Skeletal muscle satellite cell (primary cell): Measurements from ENCODE around the gene GSK3B. TPM values are rescaled to one million over a fixed set of nuclear protein-coding genes. Genes with fewer than 3 reads are reported as not detected.

Experiments
- H3K27me3 ChIP-seq: 2 replicates; pipeline ENCODE4 v1.7.0; 2013; ENCODE audit warnings: low read length; ENCODE audit not compliant: control insufficient read depth, insufficient read depth
- H3K36me3 ChIP-seq: 2 replicates; pipeline ENCODE4 v1.7.0; 2013; ENCODE audit warnings: mild to moderate bottlenecking, control low read depth, low read length; ENCODE audit not compliant: insufficient read depth
- H3K4me1 ChIP-seq: 2 replicates; pipeline ENCODE4 v1.7.0; 2013; ENCODE audit warnings: low read length; ENCODE audit not compliant: control insufficient read depth, insufficient read depth
- H3K4me2 ChIP-seq: 2 replicates; pipeline ENCODE4 v1.7.0; 2013; ENCODE audit warnings: mild to moderate bottlenecking, low read length
- H3K4me3 ChIP-seq: 2 replicates; pipeline ENCODE4 v1.7.0; 2013; ENCODE audit warnings: low read length
- H3K9ac ChIP-seq: 2 replicates; pipeline ENCODE4 v1.7.0; 2013; ENCODE audit warnings: mild to moderate bottlenecking, low read depth, low read length, moderate library complexity
- H3K9me3 ChIP-seq: replicated peaks from 2 replicates; pipeline ENCODE4 v1.7.0; 2013; ENCODE audit warnings: mild to moderate bottlenecking, control low read depth, low read length
- total RNA-seq: library from RNA; depleted of rRNA; stranded (reverse); fragments of >200 nt; gene quantifications from 2 replicates; pipeline ENCODE4 v1.2.3, GENCODE V29; 2012; rRNA removed

The GSK3B gene
- 41.6 and 41.7 TPM in 2 replicates for total RNA-seq

DNA sequence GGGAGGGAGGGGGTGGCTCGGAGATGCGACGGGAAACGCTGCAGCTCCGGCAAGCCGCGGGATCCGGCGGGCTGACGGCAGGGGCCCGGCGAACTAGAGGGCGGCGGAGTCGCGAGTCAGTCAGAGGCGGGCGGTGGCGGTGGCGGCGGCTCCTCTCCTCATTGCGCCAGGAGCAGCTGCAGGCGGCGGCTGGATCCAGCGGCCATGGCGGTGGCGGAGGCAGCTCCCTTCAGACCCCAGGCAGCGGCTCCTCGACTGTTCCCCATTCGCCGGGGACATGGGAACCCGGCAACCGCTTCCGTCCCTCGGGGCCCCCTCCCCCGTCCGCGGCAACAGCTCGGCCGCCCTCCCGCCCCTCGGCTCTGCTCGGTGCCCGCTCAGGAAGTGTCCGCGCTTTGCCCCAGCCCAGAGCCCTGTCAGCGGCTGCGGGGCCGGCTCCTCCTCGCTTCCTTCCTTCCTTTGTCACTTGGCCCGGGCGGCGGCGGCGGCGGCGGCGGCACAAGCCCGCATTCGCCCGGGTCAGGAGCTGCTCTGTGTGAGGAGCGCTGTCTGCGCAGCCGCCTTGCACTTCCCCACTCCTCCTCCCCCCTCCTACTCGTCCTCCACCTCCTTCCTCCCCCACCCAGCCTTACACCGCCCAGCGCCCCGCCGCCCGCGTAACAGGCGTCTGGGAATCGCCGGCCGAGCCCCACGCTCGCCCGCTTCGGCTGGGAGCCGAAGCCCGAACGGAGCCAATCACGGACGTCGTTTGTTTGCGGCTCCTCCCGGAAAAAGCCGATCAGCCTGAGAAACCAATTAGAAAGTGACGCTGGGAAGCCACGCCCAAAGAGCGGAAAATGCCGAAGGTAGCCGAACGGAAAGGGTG lies at the start of gene GSK3B:
Gene GSK3B (minus strand): TSS at position 537 of the 865 bp plus-strand sequence. CDS start 1,013 bp downstream, outside the sequence.
- peak within 1 kb of the TSS; percentile 85 for H3K4me3 ChIP-seq
- H3K36me3 ChIP-seq: peaks cover 4% of the 10 kb centered on the region
- peaks cover 26% of the 10 kb centered on the region for H3K4me1 ChIP-seq
- no peaks in the 10 kb centered on the region for H3K9me3 ChIP-seq
- H3K9ac ChIP-seq: peak within 1 kb of the TSS; percentile 98
- peak within 1 kb of the TSS; percentile 92 for H3K4me2 ChIP-seq
- no peaks in the 10 kb centered on the region for H3K27me3 ChIP-seq

DNA sequence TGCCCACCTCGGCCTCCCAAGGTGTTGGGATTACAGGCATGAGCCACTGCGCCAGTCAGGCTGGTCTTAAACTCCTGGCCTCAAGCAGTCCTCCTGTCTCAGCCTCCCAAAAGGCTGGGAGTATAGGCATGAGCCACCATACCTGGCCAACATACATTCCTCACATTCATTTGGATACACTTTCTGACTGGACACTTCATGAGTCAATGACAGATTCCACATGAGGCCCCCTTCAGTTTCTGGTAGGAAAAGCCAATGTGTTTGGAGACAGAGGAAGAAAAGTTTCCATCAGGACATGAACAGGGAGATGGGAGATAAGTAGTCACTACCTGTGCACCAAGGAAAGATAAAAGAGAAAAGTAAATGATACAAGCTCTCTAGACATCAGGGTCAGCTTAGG lies 49.4 kb upstream of the GSK3B start:
- Histone ChIP-seq H3K27me3 (no peaks in the 10 kb centered on the region), H3K9ac (no peak overlapping the region), H3K4me3 (no peak overlapping the region), H3K4me1 (peaks cover 17% of the 10 kb centered on the region), H3K9me3 (no peaks in the 10 kb centered on the region), H3K4me2 (no peak overlapping the region), H3K36me3 (no peaks in the 10 kb centered on the region)

DNA sequence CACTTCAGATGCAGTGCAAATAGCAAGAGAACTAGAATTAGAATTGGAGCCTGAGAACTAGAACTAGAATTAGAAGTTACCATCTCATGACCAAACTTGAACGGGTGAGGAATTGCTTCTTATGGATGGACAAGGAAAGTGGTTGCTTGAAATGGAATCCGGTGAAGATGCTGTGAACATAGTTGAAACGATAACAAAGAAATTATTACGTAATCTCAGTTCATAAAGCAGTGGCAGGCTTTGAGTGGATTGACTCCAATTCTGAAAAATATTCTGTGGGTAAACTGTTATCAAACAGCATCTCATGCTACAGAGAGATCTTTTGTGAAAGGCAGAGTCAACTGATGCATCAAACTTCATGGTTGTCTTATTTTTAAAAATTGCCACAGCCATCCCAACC lies 48.0 kb upstream of the GSK3B start:
- Histone ChIP-seq H3K4me3 (no peak overlapping the region), H3K36me3 (no peaks in the 10 kb centered on the region), H3K4me2 (no peak overlapping the region), H3K27me3 (no peaks in the 10 kb centered on the region), H3K9me3 (no peaks in the 10 kb centered on the region), H3K9ac (no peak overlapping the region), H3K4me1 (peaks cover 17% of the 10 kb centered on the region)

DNA sequence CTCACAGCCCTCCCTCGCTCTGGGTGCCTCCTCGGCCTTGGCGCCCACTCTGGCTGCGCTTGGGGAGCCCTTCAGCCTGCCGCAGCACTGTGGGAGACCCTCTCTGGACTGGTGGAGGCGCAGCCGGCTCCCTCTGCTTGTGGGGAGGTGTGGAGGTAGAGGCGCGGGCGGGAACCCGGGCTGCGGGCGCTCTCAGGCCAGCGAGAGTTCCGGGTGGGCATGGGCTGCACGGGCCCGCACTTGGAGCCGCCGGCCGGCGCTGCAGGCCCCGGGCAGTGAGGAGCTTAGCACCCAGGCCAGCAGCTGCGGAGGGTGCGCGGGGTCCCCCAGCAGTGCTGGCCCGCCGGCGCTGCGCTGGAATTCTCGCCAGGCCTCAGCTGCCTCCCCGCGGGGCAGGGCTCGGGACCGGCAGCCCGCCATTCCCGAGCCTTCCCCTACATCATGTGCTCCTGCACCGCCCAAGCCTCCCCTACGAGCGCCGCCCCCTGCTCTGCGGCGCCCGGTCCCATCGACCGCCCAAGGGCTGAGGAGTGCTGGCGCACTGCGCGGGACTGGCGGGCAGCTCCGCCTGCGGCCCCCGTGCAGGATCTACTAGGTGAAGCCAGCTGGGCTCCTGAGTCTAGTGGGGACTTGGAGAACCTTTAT lies 46.0 kb upstream of the GSK3B start:
- no peak overlapping the region for H3K4me3 ChIP-seq
- H3K36me3 ChIP-seq: no peaks in the 10 kb centered on the region
- no peaks in the 10 kb centered on the region for H3K27me3 ChIP-seq
- no peaks in the 10 kb centered on the region for H3K9me3 ChIP-seq
- no peak overlapping the region for H3K4me2 ChIP-seq
- H3K4me1 ChIP-seq: peaks cover 20% of the 10 kb centered on the region
- no peak overlapping the region for H3K9ac ChIP-seq

DNA sequence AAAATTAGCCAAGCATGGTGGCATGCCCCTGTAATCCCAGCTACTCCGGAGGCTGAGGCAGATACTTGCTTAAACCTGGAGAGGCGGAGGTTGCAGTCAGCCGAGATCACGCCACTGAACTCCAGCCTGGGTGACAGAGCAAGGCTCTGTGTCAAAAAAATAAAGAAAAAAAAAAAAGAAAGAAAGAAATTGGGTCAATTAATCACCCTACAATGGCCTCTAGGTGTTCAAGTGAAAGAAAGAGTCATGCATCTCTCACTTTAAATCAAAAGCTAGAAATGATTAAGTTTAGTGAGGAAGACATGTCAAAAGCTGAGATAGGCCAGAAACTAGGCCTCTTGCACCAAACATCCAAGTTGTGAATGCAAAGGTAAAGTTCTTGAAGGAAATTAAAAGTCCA lies 44.9 kb upstream of the GSK3B start:
- no peaks in the 10 kb centered on the region for H3K27me3 ChIP-seq
- H3K4me2 ChIP-seq: no peak overlapping the region
- H3K36me3 ChIP-seq: no peaks in the 10 kb centered on the region
- no peaks in the 10 kb centered on the region for H3K9me3 ChIP-seq
- peaks cover 12% of the 10 kb centered on the region for H3K4me1 ChIP-seq
- H3K9ac ChIP-seq: no peak overlapping the region
- H3K4me3 ChIP-seq: no peak overlapping the region

DNA sequence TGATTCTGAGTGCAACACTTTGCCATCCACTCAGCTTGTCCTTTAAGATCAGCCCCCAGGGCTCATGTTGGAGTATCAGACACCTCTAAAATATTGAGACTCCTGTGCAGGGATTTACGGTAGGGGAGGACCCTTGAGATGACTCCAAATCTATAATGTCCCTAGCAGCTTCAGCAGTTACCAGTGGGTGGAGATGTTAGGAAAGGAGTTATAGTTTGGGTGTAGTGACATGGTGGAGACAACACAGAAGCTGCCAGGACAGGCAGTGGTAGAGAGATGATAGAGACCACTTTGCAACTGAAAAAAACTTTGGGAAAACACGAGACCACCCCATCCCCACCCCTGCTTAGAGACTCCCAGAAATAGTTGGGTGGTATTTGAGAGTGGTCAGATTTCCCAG lies 43.3 kb upstream of the GSK3B start:
- H3K27me3 ChIP-seq: no peaks in the 10 kb centered on the region
- no peak overlapping the region for H3K4me2 ChIP-seq
- H3K36me3 ChIP-seq: no peaks in the 10 kb centered on the region

DNA sequence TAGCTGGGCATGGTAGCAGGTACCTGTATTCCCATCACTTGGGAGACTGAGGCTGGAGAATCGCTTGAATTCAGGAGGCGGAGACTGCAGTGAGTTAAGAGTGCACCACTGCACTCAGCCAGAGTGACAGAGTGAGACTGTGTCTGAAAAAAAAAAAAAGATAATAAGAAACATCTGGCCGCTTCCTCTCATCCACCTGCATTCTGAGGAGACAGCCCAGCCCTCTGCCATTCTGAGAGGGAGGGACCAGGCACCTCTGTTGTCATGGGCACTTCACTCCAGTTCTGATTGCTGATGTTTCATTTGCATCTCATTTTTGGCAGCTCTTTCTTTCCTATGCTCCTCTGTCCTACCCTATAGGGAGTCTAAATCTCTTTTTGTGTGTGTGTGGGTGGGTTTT lies 36.4 kb upstream of the GSK3B start:
- H3K4me2 ChIP-seq: no peak overlapping the region
- no peak overlapping the region for H3K9ac ChIP-seq
- no peaks in the 10 kb centered on the region for H3K9me3 ChIP-seq
- H3K4me1 ChIP-seq: peaks cover 8% of the 10 kb centered on the region
- H3K4me3 ChIP-seq: no peak overlapping the region
- H3K36me3 ChIP-seq: no peaks in the 10 kb centered on the region
- H3K27me3 ChIP-seq: no peaks in the 10 kb centered on the region

More for the DNA sequence above, 43.3 kb upstream of the GSK3B start:
- Histone ChIP-seq H3K9me3 (no peaks in the 10 kb centered on the region), H3K4me1 (peaks cover 10% of the 10 kb centered on the region), H3K4me3 (no peak overlapping the region), H3K9ac (no peak overlapping the region)

DNA sequence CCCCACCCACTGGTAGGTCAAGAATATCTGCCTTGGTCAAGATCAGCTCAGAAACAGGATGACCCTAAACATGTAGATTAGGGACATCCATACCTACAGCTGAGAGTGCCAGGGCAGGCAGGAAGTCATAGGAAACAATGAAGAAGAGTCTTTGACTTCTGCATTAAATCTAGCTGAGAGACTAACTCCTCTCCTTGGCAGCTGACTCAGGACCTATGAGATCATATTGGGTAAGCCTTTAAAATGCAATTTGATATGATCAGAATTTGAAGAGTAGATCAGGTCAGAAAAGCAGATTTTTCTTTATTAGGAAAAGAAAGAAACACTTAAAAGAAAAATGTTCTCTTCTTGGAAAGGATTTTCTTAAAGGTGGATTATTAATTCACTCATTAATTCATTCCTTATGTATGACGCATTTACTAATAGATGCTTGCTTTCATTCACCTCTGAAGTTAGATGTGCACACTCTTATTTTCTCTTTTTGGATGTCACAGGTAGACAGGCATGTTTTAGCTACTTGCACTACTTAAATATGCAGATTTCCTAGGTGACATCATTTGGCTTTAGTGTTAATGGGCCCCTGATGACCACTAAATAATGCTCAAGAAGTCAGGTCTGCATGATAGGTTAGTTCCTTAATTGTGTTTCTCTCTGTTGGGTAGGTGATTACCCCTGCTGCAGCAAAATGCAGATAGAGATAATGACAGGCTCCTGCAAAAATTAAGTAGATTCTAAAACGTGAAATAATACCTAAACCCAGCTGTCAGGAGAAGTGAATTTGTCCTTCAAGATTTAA lies 35.7 kb upstream of the GSK3B start:
- H3K4me2 ChIP-seq: no peak overlapping the region
- no peak overlapping the region for H3K9ac ChIP-seq
- no peaks in the 10 kb centered on the region for H3K36me3 ChIP-seq
- H3K4me3 ChIP-seq: no peak overlapping the region
- no peaks in the 10 kb centered on the region for H3K9me3 ChIP-seq
- peaks cover 4% of the 10 kb centered on the region for H3K4me1 ChIP-seq
- no peaks in the 10 kb centered on the region for H3K27me3 ChIP-seq

DNA sequence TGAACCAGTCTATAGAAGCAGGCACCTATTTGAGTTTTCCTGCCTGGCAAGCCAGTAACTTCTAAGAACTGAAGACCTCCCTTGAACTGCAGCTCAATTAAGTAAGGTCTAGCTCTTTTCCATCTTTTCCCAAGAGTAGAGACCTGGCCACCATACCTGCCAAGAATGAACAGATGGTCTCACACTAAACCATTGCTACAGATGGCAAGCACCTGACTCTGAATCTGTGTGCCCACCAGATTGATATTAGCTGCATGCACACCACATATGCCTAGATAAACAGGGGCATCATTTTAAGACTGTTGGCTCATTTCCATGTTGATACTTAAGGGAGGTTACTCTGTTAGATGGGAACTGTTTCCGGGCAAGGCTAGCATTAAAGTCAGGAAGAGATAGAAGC lies 34.8 kb upstream of the GSK3B start:
- Histone ChIP-seq H3K4me2 (no peak overlapping the region), H3K4me3 (no peak overlapping the region), H3K27me3 (no peaks in the 10 kb centered on the region), H3K9me3 (no peaks in the 10 kb centered on the region), H3K9ac (no peak overlapping the region), H3K36me3 (no peaks in the 10 kb centered on the region), H3K4me1 (peaks cover 4% of the 10 kb centered on the region)

DNA sequence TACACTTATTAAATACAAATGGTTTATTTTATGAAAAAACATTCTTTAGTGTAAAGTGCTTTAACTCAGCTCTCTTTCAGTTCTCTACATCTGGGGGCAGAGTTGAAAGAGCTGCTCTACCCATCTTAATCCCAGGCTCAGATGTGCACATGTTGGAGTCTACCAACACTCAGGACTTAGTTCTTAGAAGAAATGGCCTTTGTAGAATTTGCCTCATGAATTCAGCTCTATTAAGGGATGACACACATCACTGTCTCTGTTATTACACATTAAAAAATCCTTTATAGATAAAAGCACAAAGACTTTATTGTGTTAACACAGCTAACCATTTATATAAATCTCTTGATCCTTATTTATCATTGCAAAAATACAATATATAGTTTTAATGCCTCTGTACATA lies 31.7 kb upstream of the GSK3B start:
- peaks cover 4% of the 10 kb centered on the region for H3K4me1 ChIP-seq
- H3K4me2 ChIP-seq: no peak overlapping the region
- H3K27me3 ChIP-seq: no peaks in the 10 kb centered on the region
- no peaks in the 10 kb centered on the region for H3K36me3 ChIP-seq
- no peak overlapping the region for H3K9ac ChIP-seq
- H3K9me3 ChIP-seq: no peaks in the 10 kb centered on the region
- no peak overlapping the region for H3K4me3 ChIP-seq

DNA sequence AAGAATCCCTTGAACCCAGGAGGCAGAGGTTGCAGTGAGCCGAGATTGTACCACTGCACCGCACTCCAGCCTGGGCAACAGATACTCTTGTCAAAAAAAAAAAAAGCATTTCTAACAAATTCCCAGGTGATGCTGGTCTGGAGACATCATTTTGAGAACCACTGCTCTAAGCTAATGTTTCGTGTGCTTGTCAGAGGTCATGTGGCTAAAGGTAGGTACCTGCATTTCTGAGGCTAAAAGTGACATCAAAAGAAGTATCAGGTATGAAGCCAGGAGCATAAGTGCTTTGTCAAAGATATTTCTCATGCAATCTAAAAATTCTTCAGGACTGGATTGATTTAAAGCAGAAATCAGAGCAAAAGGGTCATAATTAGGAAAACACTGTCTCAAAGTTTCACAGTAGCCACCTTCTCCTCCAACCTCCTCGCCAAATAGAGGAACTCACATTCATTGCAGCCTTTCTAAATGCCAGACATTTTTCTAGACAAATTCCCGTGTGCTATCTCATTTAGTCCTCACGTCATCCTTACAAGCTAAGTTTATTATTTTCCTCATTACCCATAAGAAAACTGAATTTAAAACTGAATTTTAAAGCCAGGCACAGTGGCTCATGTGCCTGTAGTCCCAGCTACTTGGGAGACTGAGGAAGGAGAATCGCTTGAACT lies 25.7 kb upstream of the GSK3B start:
- Histone ChIP-seq H3K4me3 (no peak overlapping the region), H3K27me3 (no peaks in the 10 kb centered on the region), H3K4me2 (no peak overlapping the region), H3K36me3 (no peaks in the 10 kb centered on the region), H3K4me1 (peaks cover 4% of the 10 kb centered on the region), H3K9ac (no peak overlapping the region), H3K9me3 (no peaks in the 10 kb centered on the region)
